ENCODE measurements around the gene SCRN1.

SCRN1 gene

DNA sequence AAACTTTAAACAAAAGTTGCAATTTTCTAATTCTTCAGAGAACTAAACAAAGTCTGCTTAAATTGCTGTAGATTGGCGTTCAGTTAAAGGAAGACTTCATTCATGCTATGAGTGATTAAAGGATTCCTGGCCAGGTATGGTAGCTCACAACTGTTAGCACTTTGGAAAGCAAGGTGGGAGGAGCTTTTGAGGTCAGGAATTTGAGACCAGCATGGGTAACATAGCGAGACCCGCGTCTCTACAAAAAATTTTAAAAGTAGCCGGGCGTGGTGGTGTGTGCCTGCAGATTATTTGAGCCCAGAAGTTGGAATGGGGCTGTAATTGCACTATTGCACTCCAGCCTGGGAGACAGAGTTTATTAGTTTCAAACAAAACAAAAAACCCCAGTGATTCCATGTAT, 13.5 kb upstream of the SCRN1 start:
- no peak for DNase-seq

DNA sequence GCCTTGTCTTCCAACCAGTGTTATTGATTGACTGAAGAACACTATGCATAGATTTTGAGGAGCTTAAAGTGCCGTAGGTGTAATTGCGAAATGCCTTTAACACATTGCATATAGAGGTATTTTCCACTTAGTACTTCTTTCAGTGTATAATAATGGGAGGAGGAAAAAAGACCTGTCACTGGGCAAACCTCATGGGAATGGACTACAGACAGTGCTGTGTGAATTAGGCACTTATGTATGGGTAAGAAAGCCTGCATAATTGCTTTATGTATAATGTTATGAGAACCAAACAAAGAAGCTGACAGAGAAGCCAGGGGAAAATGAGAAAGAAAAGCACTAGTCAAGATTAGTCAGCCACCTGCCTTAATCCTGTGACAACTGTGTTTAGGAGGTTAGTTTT, 12.4 kb upstream of the SCRN1 start:
- no peak for DNase-seq

DNA sequence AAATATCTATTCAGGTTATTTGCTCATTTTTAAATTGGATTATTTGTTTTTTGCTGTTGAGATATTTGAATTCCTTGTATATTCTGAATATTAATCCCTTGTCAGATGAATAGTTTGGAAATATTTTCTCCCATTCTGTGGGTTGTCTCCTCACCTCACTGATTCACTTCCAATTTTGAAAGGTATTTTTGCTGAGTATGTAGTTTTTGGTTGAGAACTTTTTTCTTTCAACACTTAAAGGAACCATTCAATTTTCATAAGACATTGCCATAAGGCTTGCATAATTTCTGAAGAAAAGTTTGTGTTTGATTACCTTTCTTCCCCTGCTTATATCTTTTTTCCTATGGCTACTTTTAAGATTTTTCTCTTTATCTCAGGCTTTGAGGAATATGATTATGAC, 8.9 kb upstream of the SCRN1 start:
- no peak for DNase-seq

DNA sequence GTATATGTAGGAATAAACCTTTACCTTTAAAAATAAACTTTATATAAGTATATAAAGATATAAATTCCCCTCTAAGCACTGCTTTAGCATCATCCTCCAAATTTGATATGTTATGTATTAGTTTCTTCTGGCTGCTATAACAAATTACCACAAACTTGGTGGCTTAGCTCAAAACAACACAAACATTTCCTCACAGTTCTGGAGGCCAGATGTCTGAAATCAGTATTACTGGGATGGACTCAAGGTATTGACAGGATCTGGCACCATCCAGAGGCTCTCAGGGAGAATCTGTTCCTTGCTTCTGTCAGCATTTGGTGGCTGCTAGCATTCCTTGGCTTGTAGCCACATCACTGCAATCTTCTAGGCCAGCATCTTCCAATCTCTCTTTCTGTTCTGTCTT, 6.7 kb upstream of the SCRN1 start:
- no peak for DNase-seq

DNA sequence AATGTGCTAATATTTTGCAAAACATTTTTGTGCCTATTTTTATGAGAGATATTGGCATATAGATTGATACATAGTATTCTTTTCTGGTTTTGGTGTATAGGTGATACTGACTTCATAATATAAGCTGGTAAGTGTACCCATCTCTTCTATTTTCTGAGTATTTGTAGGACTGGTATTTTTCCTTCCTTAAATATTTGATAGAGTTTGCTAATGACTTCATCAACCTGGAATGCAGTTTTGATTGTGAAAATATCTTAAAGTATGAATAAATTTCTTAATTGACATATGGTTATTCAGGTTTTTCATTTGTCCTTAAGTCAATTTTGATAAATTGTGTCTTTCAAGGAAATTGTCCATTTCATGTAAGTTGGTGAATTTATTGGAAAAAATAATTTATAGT, 6.1 kb upstream of the SCRN1 start:
- no peak for DNase-seq

DNA sequence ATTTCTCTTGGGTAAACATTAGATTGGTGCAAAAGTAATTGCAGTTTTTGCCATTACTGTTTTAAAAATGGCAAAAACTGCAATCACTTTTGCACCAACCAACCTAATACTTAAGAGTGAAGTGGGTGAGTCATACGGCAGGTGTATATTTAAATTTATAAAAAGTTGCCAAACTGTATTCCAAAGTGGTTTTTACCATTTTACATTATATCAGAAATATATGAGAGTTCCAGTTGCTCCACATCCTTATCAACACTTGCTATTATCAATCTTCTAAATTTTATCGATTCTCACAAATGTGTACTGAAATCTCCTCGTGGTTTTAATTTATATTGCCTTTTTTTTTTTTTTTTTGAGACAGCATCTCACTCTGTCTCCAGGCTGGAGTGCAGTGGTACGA, 3.5 kb upstream of the SCRN1 start:
- DNase-seq = no peak

DNA sequence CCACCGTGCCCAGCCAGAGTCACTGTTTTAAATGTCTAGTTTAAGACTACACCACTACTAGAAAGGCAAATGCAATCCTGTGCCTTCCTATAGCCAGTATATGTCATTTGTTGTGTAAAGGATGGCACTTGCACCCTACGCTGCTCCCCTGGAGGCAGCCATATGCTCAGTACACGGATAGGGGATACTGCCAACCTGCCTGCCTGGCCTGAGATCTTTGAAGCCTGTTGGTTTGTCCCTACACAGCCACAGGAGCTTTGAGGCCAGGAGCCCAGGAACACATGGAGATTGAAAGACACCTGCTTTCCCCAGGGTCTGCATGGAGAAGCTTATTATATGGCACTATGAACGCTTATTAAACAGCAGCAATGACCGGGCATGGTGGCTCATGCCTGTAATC, 2.3 kb upstream of the SCRN1 start:
- DNase-seq = no peak

DNA sequence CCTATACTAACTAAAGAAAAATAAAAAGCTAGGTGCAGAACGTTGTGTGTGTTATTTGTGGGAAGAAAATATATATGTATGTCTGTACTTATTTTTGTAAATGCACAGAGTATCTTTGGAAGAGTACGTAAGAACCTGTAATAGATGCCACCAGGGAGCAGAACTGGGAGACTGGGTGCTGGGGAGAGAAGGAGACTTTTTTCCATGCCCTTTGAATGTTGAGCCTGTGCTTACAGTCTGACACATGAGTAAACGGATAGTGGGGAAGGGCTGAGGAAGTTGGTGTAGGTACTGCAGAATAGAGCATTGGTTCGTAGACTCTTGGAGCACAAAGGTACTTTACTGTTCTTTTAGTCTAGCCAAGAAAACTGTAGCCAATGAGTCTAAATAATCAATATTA, 1.3 kb upstream of the SCRN1 start:
- DNase-seq = no peak

DNA sequence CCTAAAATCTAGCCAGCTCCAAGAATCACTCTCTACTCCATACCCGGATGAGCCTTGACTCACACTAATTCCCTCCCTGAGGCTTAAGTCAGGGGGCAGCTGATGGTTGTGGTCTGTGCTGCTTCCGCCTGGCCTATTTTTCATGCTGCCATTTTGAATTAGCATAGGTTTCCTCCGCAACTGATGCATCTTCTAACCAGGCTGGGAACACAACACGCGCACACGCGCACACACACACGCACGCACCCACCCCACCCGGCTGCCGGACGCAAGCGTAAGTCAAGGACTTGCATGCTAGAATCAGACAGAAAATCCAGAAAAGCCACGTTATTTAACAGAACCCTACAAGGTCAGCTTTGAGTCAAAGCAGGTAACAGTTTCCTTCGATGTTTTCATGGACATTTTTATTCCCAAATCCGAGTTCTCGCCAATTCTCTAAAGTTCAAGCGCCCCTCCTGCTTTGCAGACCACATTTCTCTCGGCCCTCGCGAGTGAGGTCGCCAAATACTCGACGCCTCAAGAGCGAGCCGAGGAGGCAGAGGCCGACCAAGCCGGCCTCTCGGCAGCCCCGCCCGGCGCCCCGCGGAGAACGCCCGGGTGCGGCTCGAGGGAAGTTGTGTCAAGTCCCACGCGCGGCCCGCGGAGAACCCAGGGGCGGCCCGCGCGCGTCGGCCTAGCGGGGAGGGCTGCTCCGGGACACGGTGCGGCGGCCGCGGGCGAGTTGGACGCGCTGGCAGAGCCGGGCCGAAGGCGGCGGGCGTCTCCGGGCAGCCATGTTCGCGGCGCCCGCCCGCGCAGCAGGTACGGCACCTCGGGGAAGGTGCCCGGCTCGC, 961 bp downstream of the SCRN1 start:
- peak; percentile 84 for DNase-seq

DNA sequence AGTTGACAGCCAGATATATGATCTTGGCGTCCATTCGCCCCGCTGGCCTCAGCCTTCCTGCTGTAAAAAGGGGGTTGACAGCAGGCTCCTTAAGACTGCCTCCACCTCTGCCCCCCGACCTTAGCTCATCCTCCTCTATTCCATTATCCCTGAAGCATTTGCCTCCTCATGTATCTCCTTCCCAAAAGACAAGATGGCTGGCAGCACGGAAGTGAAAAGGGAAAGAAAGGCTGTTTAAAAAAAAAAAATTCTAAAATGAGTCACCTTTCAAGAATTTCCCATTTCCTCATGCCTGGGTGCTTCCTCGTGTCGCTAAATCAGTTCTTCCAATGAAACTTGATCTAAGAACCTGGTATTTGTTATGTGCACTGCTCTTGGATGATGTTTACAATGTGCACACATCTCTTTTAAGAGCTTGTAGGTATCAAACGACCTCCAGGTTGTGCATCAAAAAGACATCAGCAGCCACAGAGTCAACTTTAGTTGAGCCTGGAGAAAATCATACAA, 1.7 kb downstream of the SCRN1 start:
- peak; percentile 39 for DNase-seq

DNA sequence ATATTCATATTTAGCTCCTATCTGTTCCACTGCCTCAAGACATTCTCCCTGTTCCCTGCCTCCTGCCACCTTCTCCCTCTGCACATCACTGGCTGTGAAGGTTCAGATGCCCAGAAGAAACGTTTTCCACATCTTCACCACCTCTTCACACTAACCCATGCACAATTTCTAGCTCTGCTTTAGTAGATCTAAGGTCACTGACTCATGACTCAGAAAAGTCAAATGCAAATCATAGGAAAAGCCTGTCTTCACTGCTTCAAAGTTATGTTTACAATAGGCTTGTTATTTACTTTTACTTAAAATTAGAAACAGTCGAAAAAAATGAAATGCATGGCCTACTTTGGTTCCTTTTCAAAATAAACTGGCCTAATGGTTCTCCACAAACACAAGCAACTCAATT, 2.5 kb downstream of the SCRN1 start:
- DNase-seq = peak; percentile 21

DNA sequence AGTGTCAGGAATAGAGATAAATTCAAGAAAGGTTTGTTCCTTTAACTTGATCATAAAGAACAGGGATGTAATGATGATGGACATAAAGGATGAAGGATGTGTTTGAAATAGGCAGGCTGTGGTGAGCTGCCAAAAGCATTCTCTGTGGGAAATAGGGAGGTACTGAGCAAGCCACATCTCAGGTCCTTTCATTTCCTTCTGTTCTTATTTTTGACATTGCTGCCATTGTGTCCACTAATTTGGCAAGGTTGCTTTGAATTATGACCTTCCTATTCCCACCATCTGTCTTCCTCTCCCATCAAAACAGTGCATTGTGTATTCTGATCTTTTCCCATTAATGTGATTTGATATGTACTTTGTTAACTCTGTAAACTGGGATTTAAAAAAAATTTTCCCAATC, 9.4 kb downstream of the SCRN1 start:
- DNase-seq = no peak

DNA sequence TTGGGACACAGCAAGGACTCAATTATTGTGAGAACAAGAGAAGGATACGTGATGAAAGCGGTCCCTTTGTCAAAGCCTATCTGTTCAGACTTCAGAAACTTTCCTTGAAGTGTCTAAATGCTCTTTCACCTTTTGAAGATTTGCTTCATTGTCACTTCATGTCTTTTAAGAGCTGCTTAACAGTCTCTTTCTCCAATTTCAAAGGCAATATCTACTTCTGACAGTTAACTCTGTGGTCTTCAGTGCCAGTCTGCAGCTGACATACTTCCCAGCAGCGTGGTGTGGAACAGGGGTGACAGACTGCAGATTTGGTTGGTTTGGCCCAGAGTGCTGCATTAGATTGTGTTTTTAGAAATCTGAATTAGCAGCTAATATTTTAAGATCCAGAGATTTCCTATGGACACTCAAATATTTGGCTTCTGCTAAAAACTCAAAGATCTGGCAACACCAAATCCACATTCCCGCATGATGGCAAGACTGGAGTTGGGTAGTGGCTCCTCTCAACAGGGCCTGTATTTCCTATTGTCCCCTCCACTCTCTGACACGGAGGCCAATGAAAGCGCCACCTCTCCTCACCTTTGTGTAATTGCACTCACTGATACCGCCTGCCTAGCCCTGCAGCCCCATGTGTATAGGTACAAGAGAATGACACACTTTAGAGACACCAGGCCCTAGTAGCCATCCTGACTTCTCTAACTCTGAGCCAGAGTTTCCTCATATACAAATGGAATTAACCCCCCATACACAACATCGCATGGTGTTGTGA, 11.5 kb downstream of the SCRN1 start:
- peak; percentile 28 for DNase-seq

DNA sequence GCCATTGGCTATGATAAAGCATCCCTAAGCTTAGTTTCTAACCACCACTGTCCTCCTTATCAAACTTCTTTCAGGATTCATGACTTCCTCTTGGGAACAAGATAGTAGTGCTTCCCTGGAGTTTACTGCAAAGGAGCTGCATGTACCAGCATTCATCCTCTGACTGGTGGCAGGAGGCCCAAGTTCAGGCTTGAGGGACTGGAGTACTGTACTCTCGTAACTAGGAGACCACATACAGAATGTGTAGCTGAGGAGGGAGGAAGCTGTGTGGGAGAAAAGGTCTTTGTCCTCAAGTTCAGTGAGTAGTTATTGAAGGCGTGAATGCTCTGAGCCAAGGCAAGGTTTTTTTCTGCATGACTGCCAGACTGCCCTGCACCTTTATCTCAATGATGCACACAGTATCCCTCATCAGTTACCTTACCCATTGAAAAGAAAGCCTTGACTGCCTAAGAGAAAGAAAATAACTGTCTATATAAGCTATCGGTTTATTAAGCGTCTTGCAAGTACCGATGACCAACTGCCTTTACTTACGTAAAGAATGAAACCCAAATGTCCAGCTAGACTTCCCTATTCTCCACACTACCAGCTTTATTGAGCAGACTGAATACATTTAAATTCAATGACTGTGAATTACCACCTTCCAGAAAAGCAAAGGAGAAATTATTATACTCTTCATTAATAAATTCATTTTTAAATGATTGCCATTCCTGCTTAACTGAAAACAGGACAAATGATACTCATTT, 12.8 kb downstream of the SCRN1 start:
- peak; percentile 32 for DNase-seq

DNA sequence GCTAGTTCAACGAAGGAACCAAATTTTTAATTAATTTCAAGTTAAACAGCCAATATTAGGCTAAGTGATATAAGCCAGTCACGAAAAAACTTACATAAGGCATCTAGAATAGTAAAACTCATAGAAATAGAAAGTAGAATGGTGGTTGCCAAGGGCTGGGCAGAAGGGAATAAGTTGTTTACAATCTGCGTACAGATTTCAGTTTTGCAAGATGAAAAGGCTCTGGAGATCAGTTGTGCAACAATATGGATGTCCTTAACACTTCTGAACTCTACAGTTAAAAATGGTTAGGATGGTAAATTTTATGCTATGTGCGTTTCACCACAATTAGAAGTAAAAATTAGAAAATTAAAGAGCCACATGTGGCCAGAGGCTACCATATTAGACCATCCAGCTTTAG, 13.3 kb downstream of the SCRN1 start:
- no peak for DNase-seq

DNA sequence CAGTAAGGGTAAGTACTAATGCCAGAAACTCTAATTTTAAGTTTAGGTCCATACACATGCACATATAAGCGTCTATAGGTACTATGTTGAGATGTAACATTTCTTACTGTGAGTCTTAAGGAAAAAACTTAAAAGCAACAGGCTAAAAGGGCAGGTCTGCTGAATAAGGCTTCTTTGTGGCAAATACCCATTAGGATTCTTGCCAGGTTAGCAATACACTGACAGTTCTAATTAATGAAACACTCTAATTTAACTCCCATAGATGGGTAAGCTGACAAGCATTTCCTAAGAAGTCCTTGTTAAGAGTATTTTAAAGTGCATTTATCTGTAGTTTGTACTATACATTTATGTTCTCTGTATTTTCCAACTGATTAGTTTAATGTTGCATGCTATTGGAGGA, 14.0 kb downstream of the SCRN1 start:
- DNase-seq = no peak

DNA sequence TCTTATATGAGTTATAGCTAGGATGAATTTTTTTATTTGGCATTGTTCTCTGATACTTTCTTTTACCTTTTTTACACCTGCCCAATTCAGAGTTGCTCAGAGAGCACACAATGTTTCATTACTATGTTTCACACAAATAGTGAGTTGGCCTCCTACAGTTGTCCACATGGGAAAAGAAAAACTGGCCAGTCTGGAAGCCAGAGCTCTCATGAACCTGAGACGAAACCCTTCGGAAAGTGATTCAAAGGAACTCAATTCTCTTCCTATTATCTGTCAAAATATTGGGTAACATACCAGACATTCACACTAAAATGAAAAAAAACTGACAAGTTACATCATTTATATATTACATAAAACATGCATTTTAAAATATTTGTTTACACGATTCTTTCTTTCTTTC, 15.3 kb downstream of the SCRN1 start:
- no peak for DNase-seq

DNA sequence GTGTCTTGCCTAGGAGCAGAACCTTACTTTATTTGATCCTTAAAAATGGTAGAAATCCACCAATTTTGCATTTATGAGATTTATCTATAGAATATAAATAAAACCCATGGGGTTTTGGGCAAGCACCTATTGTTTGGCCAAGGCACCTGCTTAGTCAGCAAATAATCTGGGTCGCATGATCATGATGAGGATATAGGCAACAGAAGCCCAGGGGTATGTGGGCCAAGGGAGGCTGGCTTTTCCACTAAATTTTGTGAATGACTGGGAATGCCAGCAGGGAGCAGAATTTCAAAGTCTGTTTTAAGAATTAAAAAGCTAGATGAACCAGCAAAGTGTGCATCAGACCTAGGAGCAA, 17.3 kb downstream of the SCRN1 start:
- DNase-seq = no peak

DNA sequence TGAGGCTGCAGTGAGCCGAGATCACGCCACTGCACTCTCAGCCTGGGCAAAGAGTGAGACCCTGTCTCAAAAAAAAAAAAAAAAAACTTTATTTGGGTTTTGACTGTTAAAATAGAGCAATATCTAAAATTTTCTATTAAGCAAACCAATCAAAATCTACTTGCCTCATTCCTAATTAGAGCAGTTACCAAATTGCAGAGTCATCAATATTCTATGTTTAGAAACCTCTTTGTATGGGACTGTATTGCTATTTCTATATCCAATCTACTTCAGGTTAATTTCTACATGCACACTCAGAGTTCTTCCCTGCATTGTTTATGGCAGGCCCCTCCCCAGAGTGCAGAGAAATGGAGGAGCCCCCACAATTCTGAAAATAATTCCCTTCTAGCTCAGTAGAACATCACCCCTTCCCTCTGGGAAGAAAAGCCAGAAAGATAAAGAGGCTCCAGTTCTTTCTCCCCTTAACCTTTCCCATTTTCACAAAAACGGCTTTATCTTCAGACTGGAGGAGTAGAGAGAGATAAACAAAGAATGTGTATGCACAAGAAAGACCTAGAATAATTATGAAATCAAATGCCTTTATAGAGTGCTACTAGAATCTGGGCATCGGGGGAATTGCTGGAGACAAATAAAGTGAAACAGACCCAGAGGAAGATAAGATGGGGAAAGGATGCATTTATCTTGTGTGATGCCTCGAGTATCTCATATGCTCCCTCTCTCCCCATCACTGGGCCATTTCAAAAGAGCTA, 17.9 kb downstream of the SCRN1 start:
- no peak for DNase-seq

DNA sequence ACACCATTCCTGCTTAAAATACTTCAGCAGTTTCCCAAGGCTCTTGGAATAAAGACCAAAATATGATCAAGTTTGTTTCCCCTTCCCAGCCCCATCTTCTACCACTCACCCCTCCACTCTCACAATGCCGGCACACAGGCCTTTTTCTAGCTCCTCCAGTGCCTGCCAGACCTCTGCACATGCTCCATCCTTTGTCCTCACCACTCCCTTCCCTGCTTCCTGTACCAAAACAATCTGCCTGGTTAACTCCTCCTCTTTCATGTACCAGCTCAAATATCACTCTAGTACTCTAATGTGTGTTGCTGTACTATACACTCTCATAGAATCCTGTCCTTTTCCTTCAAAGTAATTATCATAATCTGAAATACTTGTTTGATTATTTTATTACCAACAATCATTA, 19.4 kb downstream of the SCRN1 start:
- DNase-seq = no peak

DNA sequence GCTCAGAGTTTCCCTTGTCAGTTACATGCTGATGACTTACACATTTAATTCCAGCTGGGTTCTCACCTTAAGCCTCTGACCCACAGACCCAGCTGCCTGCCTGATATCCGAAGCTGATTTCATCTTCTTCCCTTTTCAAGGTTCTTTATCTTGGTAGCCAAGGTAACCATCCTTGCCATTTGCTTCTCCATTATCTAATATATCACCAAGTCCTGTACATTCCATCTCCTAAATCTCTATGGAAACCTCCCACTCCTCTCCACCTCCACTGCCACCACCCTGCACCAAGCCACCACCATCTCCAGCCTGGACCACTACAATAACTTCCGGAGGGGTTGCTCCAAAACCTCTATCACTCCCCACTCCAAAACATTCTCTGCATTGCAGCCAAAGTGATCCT, 19.9 kb downstream of the SCRN1 start:
- no peak for DNase-seq

DNA sequence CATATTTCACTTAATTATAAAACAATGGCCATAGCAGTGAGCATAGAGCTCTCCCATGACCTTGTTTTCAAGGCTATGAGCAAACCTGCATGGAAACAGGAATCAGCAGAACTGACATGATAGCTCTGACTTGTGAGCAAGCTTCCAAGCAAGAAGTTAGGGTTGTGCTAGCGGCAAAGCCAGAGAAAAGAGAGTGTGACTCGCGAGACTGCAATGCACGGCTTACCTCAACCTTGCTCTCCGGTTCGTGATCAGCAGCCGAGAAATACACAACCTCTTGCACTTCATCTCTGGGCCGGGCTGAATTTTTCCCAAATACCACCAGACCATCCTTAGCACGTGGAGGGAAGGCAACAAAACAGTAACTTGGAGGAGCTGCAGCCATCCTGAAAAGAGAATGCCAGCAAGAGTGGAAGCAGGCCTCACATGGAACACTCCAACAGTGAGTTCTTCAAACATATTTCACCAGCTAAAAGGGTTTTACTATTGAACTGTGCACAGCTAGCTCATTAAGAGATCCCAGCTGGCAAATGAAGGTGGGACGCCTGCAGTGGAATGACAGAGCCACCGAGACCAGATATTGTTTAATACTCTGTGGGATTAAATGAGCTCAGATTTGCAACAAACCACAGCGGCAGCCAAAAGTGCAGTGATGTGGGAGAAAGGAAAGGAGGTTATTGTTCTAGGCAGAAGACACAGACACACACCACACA, 20.8 kb downstream of the SCRN1 start:
- no peak for DNase-seq
